GM23338 (cell line): ENCODE data around the gene RPL32. TPM values are rescaled to one million over a fixed set of nuclear protein-coding genes. Genes with fewer than 3 reads are reported as not detected.

Source experiments
- ATAC-seq: fragments of 200-7000 bp; cut with Tn5 transposase; 3 replicates; pipeline ENCODE4 v1.9.1; 2020
- DNase-seq: peaks from one replicate; pipeline ENCODE4 v3.0.0-alpha.2; 2015; ENCODE audit warnings: low spot score
- H2AFZ ChIP-seq: fragments of 200-600 bp; sonication (generic); 2 replicates; pipeline ENCODE4 v1.8.0; 2016; ENCODE audit warnings: antibody characterized with exemption, mild to moderate bottlenecking, moderate library complexity
- H3F3A ChIP-seq: fragments of 200-600 bp; sonication (generic); replicated peaks from 2 replicates; pipeline ENCODE4 v1.8.0; 2017; ENCODE audit warnings: antibody characterized with exemption, mixed run types, low read depth
- H3K27ac ChIP-seq: fragments of 200-600 bp; sonication (generic); 2 replicates; pipeline ENCODE4 v1.6.1; 2016; ENCODE audit warnings: low read depth
- H3K27me3 ChIP-seq: fragments of 200-600 bp; sonication (generic); 2 replicates; pipeline ENCODE4 v1.8.0; 2016; ENCODE audit warnings: mild to moderate bottlenecking, mixed run types, moderate library complexity; ENCODE audit not compliant: insufficient read depth
- H3K36me3 ChIP-seq: fragments of 200-600 bp; sonication (generic); 2 replicates; pipeline ENCODE4 v1.8.0; 2016; ENCODE audit warnings: mild to moderate bottlenecking; ENCODE audit not compliant: insufficient read depth
- H3K4me1 ChIP-seq: fragments of 200-600 bp; sonication (generic); 2 replicates; pipeline ENCODE4 v1.8.0; 2016; ENCODE audit warnings: mild to moderate bottlenecking, moderate library complexity; ENCODE audit not compliant: insufficient read depth
- H3K4me2 ChIP-seq: fragments of 200-600 bp; sonication (generic); 2 replicates; pipeline ENCODE4 v1.7.1; 2017; ENCODE audit warnings: mixed run types
- H3K4me3 ChIP-seq: fragments of 200-600 bp; sonication (generic); 2 replicates; pipeline ENCODE4 v1.6.1; 2016; ENCODE audit warnings: mixed run types
- H3K79me2 ChIP-seq: fragments of 200-600 bp; sonication (generic); replicated peaks from 2 replicates; pipeline ENCODE4 v1.8.0; 2017; ENCODE audit warnings: mild to moderate bottlenecking; ENCODE audit not compliant: insufficient read depth
- H3K9me2 ChIP-seq: fragments of 200-600 bp; sonication (generic); 2 replicates; pipeline ENCODE4 v1.8.0; 2017; ENCODE audit not compliant: insufficient read depth
- H4K20me1 ChIP-seq: fragments of 200-600 bp; sonication (generic); replicated peaks from 2 replicates; pipeline ENCODE4 v1.8.0; 2017; ENCODE audit warnings: mild to moderate bottlenecking; ENCODE audit not compliant: insufficient read depth
- H3K27ac Mint-ChIP-seq: 2 replicates; pipeline ENCODE4 v1.8.0; 2020; ENCODE audit warnings: inconsistent platforms, mild to moderate bottlenecking, moderate library complexity, mixed read lengths
- H3K27me3 Mint-ChIP-seq: 3 replicates; pipeline ENCODE4 v1.8.0; 2022; ENCODE audit warnings: low read depth, mild to moderate bottlenecking, moderate library complexity, mixed read lengths, inconsistent platforms; ENCODE audit not compliant: insufficient read depth, poor library complexity
- H3K36me3 Mint-ChIP-seq: 3 replicates; pipeline ENCODE4 v1.8.0; 2021; ENCODE audit warnings: low read depth, mild to moderate bottlenecking, inconsistent platforms, moderate library complexity, mixed read lengths
- H3K4me1 Mint-ChIP-seq: 3 replicates; pipeline ENCODE4 v1.8.0; 2020; ENCODE audit warnings: mild to moderate bottlenecking, inconsistent platforms, mixed read lengths
- H3K4me3 Mint-ChIP-seq: 3 replicates; pipeline ENCODE4 v1.8.0; 2021; ENCODE audit warnings: moderate library complexity, mild to moderate bottlenecking, inconsistent platforms, mixed read lengths
- H3K9me3 Mint-ChIP-seq: 3 replicates; pipeline ENCODE4 v1.8.0; 2020; ENCODE audit warnings: moderate library complexity, mild to moderate bottlenecking, inconsistent platforms, mixed read lengths
- CREB1 ChIP-seq: fragments of 250-450 bp; sonication (Bioruptor Pico); IDR thresholded peaks from 2 replicates; pipeline ENCODE4 v1.5.0; 2020; ENCODE audit warnings: low read depth, mild to moderate bottlenecking, moderate library complexity
- EZH2phosphoT487 ChIP-seq: fragments of 200-600 bp; sonication (generic); IDR thresholded peaks from one replicate; pipeline ENCODE4 v1.8.1; 2018; ENCODE audit warnings: antibody characterized with exemption; ENCODE audit not compliant: unreplicated experiment
- JUNB ChIP-seq: IDR thresholded peaks from one replicate; pipeline ENCODE4 v1.6.1; 2016; ENCODE audit warnings: antibody characterized with exemption; ENCODE audit not compliant: unreplicated experiment
- NANOG ChIP-seq: IDR thresholded peaks from 2 replicates; pipeline ENCODE4 v1.6.1; 2016; ENCODE audit warnings: antibody characterized with exemption, borderline replicate concordance
- STAT1 ChIP-seq: IDR thresholded peaks from one replicate; pipeline ENCODE4 v1.6.1; 2016; ENCODE audit warnings: antibody characterized with exemption; ENCODE audit not compliant: unreplicated experiment
- ZNF114 ChIP-seq: fragments of 250-450 bp; sonication (Bioruptor Pico); IDR thresholded peaks from 2 replicates; pipeline ENCODE4 v1.5.0; 2020; ENCODE audit warnings: mild to moderate bottlenecking, moderate library complexity
- ZNF331 ChIP-seq: fragments of 250-450 bp; sonication (Bioruptor Pico); IDR thresholded peaks from 2 replicates; pipeline ENCODE4 v1.5.0; 2020; ENCODE audit warnings: low read depth, mild to moderate bottlenecking, moderate library complexity
- polyA plus RNA-seq: library from polyadenylated mRNA; unstranded; fragments of >200 nt; fragmentation: Nextera tagmentation; extraction: Ambion mirVana; gene quantifications from 2 replicates; pipeline ENCODE4 v1.2.1, GENCODE V29; 2016
- total RNA-seq: library from RNA; depleted of rRNA; stranded (reverse); fragments of >200 nt; shearing (Covaris generic); gene quantifications from 2 replicates; pipeline ENCODE4 v1.2.3, GENCODE V29; 2014
- TF ChIP-seq, protein P1 (sequence below): fragments of 250-450 bp; sonication (Bioruptor Pico); IDR thresholded peaks from 2 replicates; pipeline ENCODE4 v1.5.0; 2020; ENCODE audit warnings: mild to moderate bottlenecking, moderate library complexity
- TF ChIP-seq, protein P2 (sequence below): IDR thresholded peaks from one replicate; pipeline ENCODE4 v1.6.1; 2018; ENCODE audit warnings: antibody characterized with exemption; ENCODE audit not compliant: unreplicated experiment
- TF ChIP-seq, protein P3 (sequence below), 2 experiments: fragments of 200-600 bp in 1 of 2; sonication (generic) in 1 of 2; conservative IDR thresholded peaks; 2 replicates each; pipeline versions ENCODE4 v1.5.1 to v1.6.1; 2016 to 2017; ENCODE audit warnings: antibody characterized with exemption in 2 of 2, low read depth in 2 of 2, mild to moderate bottlenecking in 2 of 2, moderate library complexity in 1 of 2
- TF ChIP-seq, protein P4 (sequence below): IDR thresholded peaks from 2 replicates; pipeline ENCODE4 v1.6.1; 2016; ENCODE audit warnings: antibody characterized with exemption

The RPL32 gene
- total and polyA plus RNA-seq, 2 experiments from 2014 or later: 561 to 2,550 TPM

DNA sequence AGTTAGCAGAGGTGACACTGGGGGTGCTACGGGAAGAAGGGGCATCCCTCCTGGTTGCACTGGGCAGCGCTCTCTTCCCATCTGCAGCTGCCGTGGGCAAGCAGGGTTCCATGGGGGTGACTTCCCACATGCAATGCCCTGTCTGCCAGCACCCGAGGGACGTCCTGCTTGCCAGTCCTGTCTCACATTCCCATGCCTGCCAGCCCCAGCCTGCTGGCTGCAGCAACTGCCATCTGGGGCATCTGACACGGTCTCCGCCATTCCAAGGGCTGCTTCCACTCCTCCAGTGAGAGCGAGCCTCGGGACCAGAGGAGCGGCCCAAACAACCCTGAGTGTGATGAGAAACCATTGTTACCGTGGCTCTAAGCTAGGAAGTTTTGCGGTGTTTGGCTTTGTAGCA is 45.4 kb upstream of the RPL32 start (continued):
- TF ChIP-seq, protein P1, sequence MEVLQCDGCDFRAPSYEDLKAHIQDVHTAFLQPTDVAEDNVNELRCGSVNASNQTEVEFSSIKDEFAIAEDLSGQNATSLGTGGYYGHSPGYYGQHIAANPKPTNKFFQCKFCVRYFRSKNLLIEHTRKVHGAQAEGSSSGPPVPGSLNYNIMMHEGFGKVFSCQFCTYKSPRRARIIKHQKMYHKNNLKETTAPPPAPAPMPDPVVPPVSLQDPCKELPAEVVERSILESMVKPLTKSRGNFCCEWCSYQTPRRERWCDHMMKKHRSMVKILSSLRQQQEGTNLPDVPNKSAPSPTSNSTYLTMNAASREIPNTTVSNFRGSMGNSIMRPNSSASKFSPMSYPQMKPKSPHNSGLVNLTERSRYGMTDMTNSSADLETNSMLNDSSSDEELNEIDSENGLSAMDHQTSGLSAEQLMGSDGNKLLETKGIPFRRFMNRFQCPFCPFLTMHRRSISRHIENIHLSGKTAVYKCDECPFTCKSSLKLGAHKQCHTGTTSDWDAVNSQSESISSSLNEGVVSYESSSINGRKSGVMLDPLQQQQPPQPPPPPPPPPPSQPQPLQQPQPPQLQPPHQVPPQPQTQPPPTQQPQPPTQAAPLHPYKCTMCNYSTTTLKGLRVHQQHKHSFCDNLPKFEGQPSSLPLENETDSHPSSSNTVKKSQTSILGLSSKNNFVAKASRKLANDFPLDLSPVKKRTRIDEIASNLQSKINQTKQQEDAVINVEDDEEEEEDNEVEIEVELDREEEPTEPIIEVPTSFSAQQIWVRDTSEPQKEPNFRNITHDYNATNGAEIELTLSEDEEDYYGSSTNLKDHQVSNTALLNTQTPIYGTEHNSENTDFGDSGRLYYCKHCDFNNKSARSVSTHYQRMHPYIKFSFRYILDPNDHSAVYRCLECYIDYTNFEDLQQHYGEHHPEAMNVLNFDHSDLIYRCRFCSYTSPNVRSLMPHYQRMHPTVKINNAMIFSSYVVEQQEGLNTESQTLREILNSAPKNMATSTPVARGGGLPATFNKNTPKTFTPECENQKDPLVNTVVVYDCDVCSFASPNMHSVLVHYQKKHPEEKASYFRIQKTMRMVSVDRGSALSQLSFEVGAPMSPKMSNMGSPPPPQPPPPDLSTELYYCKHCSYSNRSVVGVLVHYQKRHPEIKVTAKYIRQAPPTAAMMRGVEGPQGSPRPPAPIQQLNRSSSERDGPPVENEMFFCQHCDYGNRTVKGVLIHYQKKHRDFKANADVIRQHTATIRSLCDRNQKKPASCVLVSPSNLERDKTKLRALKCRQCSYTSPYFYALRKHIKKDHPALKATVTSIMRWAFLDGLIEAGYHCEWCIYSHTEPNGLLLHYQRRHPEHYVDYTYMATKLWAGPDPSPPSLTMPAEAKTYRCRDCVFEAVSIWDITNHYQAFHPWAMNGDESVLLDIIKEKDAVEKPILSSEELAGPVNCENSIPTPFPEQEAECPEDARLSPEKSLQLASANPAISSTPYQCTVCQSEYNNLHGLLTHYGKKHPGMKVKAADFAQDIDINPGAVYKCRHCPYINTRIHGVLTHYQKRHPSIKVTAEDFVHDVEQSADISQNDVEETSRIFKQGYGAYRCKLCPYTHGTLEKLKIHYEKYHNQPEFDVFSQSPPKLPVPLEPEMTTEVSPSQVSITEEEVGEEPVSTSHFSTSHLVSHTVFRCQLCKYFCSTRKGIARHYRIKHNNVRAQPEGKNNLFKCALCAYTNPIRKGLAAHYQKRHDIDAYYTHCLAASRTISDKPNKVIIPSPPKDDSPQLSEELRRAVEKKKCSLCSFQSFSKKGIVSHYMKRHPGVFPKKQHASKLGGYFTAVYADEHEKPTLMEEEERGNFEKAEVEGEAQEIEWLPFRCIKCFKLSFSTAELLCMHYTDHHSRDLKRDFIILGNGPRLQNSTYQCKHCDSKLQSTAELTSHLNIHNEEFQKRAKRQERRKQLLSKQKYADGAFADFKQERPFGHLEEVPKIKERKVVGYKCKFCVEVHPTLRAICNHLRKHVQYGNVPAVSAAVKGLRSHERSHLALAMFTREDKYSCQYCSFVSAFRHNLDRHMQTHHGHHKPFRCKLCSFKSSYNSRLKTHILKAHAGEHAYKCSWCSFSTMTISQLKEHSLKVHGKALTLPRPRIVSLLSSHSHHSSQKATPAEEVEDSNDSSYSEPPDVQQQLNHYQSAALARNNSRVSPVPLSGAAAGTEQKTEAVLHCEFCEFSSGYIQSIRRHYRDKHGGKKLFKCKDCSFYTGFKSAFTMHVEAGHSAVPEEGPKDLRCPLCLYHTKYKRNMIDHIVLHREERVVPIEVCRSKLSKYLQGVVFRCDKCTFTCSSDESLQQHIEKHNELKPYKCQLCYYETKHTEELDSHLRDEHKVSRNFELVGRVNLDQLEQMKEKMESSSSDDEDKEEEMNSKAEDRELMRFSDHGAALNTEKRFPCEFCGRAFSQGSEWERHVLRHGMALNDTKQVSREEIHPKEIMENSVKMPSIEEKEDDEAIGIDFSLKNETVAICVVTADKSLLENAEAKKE (CRISPR knock-in tag): no peak
- TF ChIP-seq CREB1 (CRISPR knock-in tag): no peak
- TF ChIP-seq NANOG: no peak
- TF ChIP-seq EZH2phosphoT487: no peak

DNA sequence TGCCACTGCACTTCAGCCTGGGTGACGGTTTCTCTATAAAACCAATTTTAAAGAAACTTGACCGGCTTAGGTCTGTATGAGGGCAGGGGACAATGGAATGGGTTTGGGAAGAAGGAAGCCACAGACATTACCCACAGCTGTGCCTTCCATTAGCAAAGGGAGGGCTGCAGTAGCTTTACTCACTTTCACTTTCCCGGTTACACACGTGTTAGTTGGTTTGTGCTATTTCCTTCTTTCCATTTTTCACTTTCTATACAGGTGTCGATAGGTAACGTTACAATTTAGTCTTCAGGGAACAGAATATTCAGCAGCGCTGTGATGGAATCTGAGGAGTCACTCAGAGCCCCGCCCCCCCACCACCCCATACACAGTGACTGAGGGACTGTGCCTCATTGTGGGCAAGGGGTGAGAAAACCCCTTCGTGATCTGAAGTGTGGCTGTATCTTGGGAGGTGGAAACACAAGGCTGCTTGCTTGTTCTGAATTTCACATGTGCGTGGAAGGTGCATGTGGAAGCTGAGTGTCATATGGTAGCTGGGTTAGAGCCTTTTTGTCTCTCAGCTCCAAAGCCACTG is 44.8 kb upstream of the RPL32 start:
- Histone ChIP-seq H3K36me3 (no peaks in the 10 kb centered on the region), H3K4me1 (no peaks in the 10 kb centered on the region), H3K27ac (no peak overlapping the region), H3K4me2 (no peak overlapping the region), H4K20me1 (0 out of 2 replicates have a peak, but pooled peaks cover 3% of the 10 kb centered on the region), H3F3A (no peaks in the 10 kb centered on the region), H3K79me2 (no peaks in the 10 kb centered on the region), H3K9me2 (no peaks in the 10 kb centered on the region), H3K4me3 (no peak overlapping the region), H2AFZ (no peak overlapping the region), H3K27me3 (peaks cover 14% of the 10 kb centered on the region; the same call in 1 of the 2 replicates)
- Mint-ChIP-seq H3K4me3 (no peak overlapping the region), H3K4me1 (peaks cover 7% of the 10 kb centered on the region), H3K27ac (no peak overlapping the region), H3K9me3 (peaks cover 5% of the 10 kb centered on the region; the same call in 1 of the 3 replicates), H3K36me3 (no peaks in the 10 kb centered on the region; the same call in 2 of the 3 replicates), H3K27me3 (peaks cover 10% of the 10 kb centered on the region)
- no peak for ATAC-seq
- DNase-seq: no peak
- TF ChIP-seq, protein P2, sequence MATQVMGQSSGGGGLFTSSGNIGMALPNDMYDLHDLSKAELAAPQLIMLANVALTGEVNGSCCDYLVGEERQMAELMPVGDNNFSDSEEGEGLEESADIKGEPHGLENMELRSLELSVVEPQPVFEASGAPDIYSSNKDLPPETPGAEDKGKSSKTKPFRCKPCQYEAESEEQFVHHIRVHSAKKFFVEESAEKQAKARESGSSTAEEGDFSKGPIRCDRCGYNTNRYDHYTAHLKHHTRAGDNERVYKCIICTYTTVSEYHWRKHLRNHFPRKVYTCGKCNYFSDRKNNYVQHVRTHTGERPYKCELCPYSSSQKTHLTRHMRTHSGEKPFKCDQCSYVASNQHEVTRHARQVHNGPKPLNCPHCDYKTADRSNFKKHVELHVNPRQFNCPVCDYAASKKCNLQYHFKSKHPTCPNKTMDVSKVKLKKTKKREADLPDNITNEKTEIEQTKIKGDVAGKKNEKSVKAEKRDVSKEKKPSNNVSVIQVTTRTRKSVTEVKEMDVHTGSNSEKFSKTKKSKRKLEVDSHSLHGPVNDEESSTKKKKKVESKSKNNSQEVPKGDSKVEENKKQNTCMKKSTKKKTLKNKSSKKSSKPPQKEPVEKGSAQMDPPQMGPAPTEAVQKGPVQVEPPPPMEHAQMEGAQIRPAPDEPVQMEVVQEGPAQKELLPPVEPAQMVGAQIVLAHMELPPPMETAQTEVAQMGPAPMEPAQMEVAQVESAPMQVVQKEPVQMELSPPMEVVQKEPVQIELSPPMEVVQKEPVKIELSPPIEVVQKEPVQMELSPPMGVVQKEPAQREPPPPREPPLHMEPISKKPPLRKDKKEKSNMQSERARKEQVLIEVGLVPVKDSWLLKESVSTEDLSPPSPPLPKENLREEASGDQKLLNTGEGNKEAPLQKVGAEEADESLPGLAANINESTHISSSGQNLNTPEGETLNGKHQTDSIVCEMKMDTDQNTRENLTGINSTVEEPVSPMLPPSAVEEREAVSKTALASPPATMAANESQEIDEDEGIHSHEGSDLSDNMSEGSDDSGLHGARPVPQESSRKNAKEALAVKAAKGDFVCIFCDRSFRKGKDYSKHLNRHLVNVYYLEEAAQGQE: no peak
- no peak for TF ChIP-seq ZNF114 (CRISPR knock-in tag)
- TF ChIP-seq, protein P3, sequence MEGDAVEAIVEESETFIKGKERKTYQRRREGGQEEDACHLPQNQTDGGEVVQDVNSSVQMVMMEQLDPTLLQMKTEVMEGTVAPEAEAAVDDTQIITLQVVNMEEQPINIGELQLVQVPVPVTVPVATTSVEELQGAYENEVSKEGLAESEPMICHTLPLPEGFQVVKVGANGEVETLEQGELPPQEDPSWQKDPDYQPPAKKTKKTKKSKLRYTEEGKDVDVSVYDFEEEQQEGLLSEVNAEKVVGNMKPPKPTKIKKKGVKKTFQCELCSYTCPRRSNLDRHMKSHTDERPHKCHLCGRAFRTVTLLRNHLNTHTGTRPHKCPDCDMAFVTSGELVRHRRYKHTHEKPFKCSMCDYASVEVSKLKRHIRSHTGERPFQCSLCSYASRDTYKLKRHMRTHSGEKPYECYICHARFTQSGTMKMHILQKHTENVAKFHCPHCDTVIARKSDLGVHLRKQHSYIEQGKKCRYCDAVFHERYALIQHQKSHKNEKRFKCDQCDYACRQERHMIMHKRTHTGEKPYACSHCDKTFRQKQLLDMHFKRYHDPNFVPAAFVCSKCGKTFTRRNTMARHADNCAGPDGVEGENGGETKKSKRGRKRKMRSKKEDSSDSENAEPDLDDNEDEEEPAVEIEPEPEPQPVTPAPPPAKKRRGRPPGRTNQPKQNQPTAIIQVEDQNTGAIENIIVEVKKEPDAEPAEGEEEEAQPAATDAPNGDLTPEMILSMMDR (conservative IDR thresholded peaks at IDR 0.05; ENCODE audit: low read depth in 2 of 2): no peak
- no peak for TF ChIP-seq CREB1 (CRISPR knock-in tag)
- no peak for TF ChIP-seq STAT1
- no peak for TF ChIP-seq EZH2phosphoT487
- TF ChIP-seq ZNF331: no peak
- TF ChIP-seq, protein P4, sequence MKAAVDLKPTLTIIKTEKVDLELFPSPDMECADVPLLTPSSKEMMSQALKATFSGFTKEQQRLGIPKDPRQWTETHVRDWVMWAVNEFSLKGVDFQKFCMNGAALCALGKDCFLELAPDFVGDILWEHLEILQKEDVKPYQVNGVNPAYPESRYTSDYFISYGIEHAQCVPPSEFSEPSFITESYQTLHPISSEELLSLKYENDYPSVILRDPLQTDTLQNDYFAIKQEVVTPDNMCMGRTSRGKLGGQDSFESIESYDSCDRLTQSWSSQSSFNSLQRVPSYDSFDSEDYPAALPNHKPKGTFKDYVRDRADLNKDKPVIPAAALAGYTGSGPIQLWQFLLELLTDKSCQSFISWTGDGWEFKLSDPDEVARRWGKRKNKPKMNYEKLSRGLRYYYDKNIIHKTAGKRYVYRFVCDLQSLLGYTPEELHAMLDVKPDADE: no peak
- no peak for TF ChIP-seq JUNB
